Measurements from ENCODE around the gene LYZL4. TPM values are rescaled to one million over a fixed set of nuclear protein-coding genes. Genes with fewer than 3 reads are reported as not detected.

LYZL4 gene
- total RNA-seq, 6 experiments from 2014 or later: not detected

DNA sequence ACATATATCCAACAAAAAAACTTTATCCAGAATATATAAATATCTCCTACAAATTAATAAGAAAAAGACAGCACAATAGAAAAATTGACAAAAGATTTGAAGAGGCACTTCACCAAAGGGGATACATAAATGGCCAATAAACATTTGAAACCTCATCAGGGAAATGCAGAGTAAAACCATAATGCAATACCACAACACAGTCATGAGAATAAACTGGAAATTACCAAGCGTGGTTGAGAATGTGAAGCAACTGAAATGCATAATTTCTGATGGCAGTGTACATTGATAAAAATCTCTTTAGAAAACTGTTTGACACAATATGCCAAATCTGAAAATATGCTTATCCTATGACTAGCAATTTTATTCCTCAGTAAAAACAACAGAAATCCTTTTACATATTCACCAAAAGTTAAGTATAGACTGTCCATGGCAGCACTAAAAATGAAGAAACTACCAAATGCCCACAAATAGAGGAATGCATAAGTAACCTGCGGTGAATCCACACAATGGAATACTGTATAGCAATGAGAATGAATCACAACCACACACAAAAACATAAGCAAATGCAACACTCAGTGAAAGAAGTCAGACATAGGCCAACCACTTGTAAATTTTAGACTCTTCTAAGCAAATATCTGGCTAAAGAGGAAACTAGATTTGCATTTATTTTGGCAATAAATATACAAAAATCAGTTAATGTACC is 7.9 kb downstream of the LYZL4 start:
- Mint-ChIP-seq H3K36me3 (ENCODE audit: low read depth) (no peaks in the 10 kb centered on the region), H3K27ac (no peak overlapping the region), H3K4me3 (no peak overlapping the region), H3K9me3 (no peaks in the 10 kb centered on the region), H3K4me1 (ENCODE audit: low read depth) (no peaks in the 10 kb centered on the region), H3K27me3 (ENCODE audit: insufficient read depth) (peaks cover 8% of the 10 kb centered on the region)
- no peak for DNase-seq
- TF ChIP-seq, protein P1, sequence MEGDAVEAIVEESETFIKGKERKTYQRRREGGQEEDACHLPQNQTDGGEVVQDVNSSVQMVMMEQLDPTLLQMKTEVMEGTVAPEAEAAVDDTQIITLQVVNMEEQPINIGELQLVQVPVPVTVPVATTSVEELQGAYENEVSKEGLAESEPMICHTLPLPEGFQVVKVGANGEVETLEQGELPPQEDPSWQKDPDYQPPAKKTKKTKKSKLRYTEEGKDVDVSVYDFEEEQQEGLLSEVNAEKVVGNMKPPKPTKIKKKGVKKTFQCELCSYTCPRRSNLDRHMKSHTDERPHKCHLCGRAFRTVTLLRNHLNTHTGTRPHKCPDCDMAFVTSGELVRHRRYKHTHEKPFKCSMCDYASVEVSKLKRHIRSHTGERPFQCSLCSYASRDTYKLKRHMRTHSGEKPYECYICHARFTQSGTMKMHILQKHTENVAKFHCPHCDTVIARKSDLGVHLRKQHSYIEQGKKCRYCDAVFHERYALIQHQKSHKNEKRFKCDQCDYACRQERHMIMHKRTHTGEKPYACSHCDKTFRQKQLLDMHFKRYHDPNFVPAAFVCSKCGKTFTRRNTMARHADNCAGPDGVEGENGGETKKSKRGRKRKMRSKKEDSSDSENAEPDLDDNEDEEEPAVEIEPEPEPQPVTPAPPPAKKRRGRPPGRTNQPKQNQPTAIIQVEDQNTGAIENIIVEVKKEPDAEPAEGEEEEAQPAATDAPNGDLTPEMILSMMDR (IDR thresholded peaks at IDR 0.05): no peak

DNA sequence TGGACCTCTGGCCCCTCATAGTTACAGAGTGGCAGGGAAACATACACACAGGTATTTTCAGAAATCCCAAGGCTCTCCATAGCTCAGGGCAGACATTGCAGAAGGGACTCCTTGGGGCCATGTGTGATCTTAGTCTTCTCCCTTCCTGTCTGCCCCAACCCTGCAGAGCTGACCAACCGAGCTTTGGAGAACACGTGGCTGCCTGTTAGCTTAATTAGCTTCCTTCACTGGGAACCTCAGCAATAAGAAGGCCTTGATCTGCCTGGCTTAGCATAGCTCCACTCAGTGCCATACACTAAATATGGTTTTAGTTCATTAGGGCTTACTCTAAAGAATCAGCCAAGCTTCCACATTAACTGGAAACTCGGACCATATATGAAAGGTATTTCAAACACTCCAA is 12.3 kb downstream of the LYZL4 start:
- Mint-ChIP-seq H3K9me3 (no peaks in the 10 kb centered on the region), H3K27me3 (ENCODE audit: insufficient read depth) (peaks cover 7% of the 10 kb centered on the region), H3K4me1 (ENCODE audit: low read depth) (no peaks in the 10 kb centered on the region), H3K27ac (no peak overlapping the region), H3K36me3 (ENCODE audit: low read depth) (no peaks in the 10 kb centered on the region), H3K4me3 (no peak overlapping the region)
- no peak for DNase-seq
- TF ChIP-seq, protein P1 (IDR thresholded peaks at IDR 0.05): no peak

DNA sequence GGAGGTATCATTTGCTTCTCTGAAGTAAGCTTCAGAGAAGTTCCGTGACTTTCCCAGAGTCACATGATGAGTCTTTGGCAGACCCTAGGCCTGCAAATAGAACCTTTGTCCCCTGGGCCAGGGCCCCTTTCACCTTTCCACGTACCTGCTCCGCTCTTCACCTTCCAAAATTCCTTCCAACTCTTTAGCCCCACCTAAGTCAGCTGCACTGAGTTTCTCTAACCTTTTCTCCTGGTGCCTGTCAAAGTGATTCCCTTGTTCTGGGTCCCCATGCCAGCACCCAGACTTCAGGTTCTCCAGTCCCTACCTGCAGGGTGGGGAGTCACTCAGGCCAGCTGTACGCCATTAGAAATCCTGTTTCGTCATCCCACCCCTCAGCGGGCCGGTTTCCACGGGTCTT is 12.8 kb downstream of the LYZL4 start:
- no peak overlapping the region for H3K4me3 Mint-ChIP-seq

DNA sequence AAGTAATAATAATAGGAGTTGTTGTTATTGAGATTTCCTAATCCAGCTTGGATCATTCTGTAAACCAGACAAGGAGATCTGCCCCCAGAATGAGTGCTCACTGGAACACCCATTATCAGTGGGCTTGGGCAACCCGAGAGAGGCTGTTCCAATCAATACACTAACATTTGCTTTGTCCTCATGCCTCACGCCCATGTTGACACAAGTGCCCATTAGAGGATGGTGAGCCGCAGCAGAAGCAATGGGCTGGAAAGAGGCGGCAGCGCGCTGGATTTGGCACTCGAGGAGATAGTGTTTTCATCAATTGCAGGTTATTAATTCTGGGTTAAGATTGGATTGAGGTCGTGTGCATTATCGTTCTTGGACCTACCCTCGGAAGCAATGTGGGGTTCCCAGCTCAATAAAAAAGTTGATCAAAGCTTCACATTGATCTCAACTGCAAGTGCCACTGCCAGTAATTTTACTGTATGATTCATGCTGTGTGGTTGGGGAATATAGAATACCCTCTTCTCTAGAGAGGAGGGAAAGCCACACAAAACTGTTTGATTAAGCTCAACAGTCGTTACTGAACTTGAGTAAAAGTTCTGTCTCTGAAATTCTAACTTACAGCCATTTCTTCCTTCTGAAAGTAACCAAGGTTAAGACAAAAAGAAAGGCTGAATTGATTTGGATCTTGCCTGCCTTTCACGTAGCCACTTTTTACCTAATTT is 15.7 kb downstream of the LYZL4 start:
- no peaks in the 10 kb centered on the region for H3K36me3 Mint-ChIP-seq (ENCODE audit: low read depth)
- H3K27ac Mint-ChIP-seq: no peak overlapping the region
- H3K4me1 Mint-ChIP-seq (ENCODE audit: low read depth): no peaks in the 10 kb centered on the region
- DNase-seq: no peak
- H3K27me3 Mint-ChIP-seq (ENCODE audit: insufficient read depth): peaks cover 7% of the 10 kb centered on the region
- TF ChIP-seq, protein P1 (IDR thresholded peaks at IDR 0.05): no peak
- no peak overlapping the region for H3K4me3 Mint-ChIP-seq
- no peaks in the 10 kb centered on the region for H3K9me3 Mint-ChIP-seq

More for the DNA sequence above, 12.8 kb downstream of the LYZL4 start:
- TF ChIP-seq, protein P1 (IDR thresholded peaks at IDR 0.05): no peak
- H3K27me3 Mint-ChIP-seq (ENCODE audit: insufficient read depth): peaks cover 7% of the 10 kb centered on the region
- H3K4me1 Mint-ChIP-seq (ENCODE audit: low read depth): no peaks in the 10 kb centered on the region
- H3K27ac Mint-ChIP-seq: no peak overlapping the region
- H3K36me3 Mint-ChIP-seq (ENCODE audit: low read depth): no peaks in the 10 kb centered on the region
- no peak for DNase-seq
- no peaks in the 10 kb centered on the region for H3K9me3 Mint-ChIP-seq

DNA sequence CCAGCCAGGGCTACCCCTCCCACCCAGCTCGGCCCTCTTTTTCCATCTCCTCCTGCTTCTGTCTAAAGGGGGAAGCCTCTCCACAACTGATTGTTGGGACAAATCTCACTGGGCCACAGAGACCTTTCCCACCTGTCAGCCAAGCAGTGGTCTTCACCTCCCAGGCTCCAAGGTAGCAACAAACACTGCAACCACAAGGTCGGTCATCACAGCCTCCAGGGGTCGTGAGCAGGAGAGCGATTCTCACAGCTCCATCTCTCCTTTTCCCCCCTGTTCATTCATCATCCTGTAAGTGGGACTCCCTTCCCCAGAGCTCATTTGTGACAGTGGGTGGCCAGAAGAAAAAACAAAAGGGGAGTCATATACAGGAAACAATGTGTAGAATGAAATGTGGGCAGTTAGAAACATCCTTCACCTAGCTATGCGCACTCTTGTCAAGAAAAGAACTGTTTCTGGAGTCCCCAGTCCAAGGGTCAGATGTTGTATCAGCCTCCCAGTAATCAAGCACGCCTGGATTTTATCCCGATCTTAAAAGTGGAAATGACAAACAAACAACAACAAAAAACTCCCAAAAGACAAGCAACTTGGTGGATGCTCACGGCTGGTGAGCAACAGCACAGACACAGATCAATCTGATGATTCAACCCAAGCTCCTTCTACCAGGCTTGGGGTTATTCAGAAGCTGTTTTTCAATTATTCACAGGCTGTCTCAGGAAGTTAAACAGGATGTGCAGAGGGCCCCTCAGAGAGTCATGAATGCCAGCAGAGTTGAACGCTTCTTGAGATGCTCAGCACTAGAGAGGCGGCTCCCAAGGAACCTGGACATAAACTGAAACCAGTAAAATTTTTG is 22.4 kb downstream of the LYZL4 start:
- DNase-seq: no peak
- Mint-ChIP-seq H3K27me3 (ENCODE audit: insufficient read depth) (peaks cover 1% of the 10 kb centered on the region; the same call in 1 of the 2 replicates), H3K27ac (no peak overlapping the region), H3K9me3 (no peaks in the 10 kb centered on the region), H3K4me1 (ENCODE audit: low read depth) (no peaks in the 10 kb centered on the region), H3K36me3 (ENCODE audit: low read depth) (no peaks in the 10 kb centered on the region), H3K4me3 (no peak overlapping the region)
- TF ChIP-seq, protein P1 (IDR thresholded peaks at IDR 0.05): no peak
